Measurements from ENCODE around the gene AOAH.

- TF ChIP-seq, protein P1, sequence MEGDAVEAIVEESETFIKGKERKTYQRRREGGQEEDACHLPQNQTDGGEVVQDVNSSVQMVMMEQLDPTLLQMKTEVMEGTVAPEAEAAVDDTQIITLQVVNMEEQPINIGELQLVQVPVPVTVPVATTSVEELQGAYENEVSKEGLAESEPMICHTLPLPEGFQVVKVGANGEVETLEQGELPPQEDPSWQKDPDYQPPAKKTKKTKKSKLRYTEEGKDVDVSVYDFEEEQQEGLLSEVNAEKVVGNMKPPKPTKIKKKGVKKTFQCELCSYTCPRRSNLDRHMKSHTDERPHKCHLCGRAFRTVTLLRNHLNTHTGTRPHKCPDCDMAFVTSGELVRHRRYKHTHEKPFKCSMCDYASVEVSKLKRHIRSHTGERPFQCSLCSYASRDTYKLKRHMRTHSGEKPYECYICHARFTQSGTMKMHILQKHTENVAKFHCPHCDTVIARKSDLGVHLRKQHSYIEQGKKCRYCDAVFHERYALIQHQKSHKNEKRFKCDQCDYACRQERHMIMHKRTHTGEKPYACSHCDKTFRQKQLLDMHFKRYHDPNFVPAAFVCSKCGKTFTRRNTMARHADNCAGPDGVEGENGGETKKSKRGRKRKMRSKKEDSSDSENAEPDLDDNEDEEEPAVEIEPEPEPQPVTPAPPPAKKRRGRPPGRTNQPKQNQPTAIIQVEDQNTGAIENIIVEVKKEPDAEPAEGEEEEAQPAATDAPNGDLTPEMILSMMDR (IDR thresholded peaks at IDR 0.05) = no peak
- no peak for TF ChIP-seq EP300 (IDR thresholded peaks at IDR 0.05)
These were observed 106.9 kb downstream of the AOAH start for GRCh38 chr7:36617408-36617807.
